Activated T-cell treated with anti-CD3 and anti-CD28 coated beads, Interleukin-2, amount 50 U/mL, for 24 hours (primary cell): ENCODE results near the gene ADGRB2.

Source experiments
- DNase-seq: peaks from one replicate; pipeline ENCODE4 v3.0.0-alpha.2; 2020
- H3K27ac Mint-ChIP-seq: 2 replicates; pipeline ENCODE4 v1.8.0; 2020; ENCODE audit warnings: mild to moderate bottlenecking, mixed read lengths
- H3K27me3 Mint-ChIP-seq: 2 replicates; pipeline ENCODE4 v1.8.0; 2020; ENCODE audit warnings: mixed read lengths
- H3K36me3 Mint-ChIP-seq: 2 replicates; pipeline ENCODE4 v1.8.0; 2020; ENCODE audit warnings: low read depth, mixed read lengths
- H3K4me1 Mint-ChIP-seq: 2 replicates; pipeline ENCODE4 v1.8.0; 2020; ENCODE audit warnings: low read depth, mixed read lengths
- H3K4me3 Mint-ChIP-seq: 2 replicates; pipeline ENCODE4 v1.8.0; 2020; ENCODE audit warnings: mild to moderate bottlenecking, moderate library complexity, mixed read lengths
- H3K9me3 Mint-ChIP-seq: 2 replicates; pipeline ENCODE4 v1.8.0; 2020; ENCODE audit warnings: mixed read lengths

The ADGRB2 gene

DNA sequence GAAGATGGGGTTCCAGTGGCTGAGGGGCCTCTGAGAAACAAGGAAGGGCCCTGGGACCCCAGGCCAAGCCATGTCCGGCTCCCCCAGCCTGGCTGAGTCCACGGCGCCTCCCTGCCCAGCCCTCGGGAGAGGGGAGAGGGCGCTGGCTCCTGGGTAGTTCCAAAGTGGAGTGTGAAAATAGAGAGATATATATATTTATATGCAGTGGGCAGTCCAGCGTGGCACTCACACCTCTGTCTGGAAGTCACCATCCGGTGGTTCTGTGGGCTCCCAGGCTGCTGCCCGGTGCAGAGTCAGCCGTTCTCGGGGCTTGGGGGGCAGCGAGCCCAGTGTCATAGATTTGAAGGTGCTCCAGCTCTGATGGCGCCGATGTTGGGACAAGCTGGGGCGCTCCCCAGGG, 36.9 kb downstream of the ADGRB2 start:
- H3K27ac Mint-ChIP-seq = no peak overlapping the region
- no peak for DNase-seq
- H3K4me1 Mint-ChIP-seq = no peaks in the 10 kb centered on the region
- H3K9me3 Mint-ChIP-seq = no peaks in the 10 kb centered on the region
- H3K36me3 Mint-ChIP-seq = no peaks in the 10 kb centered on the region
- no peak overlapping the region for H3K4me3 Mint-ChIP-seq
- H3K27me3 Mint-ChIP-seq = no peaks in the 10 kb centered on the region

DNA sequence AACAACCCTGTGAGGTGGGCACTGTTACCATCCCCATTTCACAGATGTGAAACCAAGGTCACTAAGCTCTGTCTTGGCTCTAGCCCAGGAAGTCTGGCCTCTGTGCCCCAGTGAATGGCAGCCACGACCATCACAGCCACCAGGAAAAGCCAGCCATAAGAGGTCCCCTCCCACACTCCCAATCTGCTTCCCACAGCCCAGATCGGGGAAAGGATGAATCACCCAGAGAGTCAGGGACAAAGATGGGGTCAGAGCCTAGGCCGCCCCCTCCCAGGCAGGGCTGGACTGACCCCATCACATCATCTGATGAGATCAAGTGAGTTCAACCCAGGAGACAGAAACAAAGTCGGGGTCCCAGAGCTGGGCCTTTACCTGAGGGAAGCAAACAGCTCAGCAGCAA, 37.4 kb downstream of the ADGRB2 start:
- H3K4me1 Mint-ChIP-seq = no peaks in the 10 kb centered on the region
- H3K4me3 Mint-ChIP-seq = no peak overlapping the region
- H3K27ac Mint-ChIP-seq = peak overlapping the region; percentile 7
- H3K9me3 Mint-ChIP-seq = no peaks in the 10 kb centered on the region
- no peaks in the 10 kb centered on the region for H3K36me3 Mint-ChIP-seq
- DNase-seq = no peak
- peaks cover 2% of the 10 kb centered on the region for H3K27me3 Mint-ChIP-seq

DNA sequence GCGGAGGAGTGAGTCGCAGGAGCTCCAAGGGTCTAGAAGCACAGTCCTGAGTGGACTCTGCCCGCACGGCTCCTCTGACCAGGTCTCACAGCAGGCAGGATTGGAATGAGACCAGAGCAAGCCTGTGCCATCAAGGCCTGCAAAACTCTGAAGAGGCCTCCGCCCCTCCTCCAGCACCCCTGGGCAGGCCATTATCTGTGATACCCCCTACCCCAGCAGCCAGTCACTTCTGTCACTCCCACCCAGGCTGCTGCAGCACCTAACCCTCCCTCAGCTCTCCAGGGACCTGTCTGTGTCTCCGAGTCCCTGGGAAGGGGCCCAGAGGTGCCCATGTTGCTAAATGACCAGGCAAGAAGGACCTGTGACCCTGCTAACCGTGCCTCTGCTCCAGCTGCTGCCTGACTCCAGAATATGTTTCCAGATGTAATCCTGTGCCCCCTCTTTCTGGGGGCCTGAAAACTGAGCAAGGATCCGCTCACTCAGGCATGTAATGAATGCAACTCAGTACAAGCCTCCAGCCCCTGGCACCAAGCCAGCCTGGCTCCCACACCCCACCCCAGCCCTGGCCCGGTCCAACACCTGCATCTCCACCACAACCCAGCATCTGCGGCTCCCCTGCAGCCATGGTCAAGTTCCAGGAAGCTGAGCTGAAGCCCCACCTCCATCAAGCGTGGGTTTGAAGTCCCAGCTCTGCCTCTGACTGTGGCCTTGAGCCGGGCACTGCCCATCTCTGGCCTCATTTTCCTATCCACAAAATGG, 38.2 kb downstream of the ADGRB2 start:
- DNase-seq = no peak
- H3K4me3 Mint-ChIP-seq = no peak overlapping the region
- H3K27ac Mint-ChIP-seq = no peak overlapping the region
- H3K9me3 Mint-ChIP-seq = no peaks in the 10 kb centered on the region
- H3K4me1 Mint-ChIP-seq = no peaks in the 10 kb centered on the region
- H3K36me3 Mint-ChIP-seq = no peaks in the 10 kb centered on the region
- peaks cover 4% of the 10 kb centered on the region for H3K27me3 Mint-ChIP-seq

DNA sequence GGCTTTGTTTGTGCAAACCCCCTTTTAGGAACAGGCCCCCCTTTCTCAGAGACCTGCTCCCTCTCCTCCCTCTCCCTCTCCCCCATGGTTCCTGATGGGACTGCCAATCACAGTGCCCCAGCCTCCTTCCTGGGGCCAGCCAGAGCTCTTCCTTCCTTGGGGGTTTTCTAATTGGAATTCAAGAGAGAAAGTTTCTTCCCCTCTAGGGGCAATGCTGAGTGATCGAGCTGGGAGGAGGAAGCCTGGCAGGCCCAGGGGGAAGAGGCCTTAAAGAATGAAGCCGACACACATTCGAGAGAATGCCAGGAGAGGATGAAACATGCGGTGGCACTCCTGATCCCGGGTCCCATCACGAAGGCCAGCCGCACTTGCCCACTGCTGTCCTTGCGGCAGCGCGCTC, 39.0 kb downstream of the ADGRB2 start:
- no peak for DNase-seq
- Mint-ChIP-seq H3K9me3 (no peaks in the 10 kb centered on the region), H3K4me3 (no peak overlapping the region), H3K4me1 (no peaks in the 10 kb centered on the region), H3K27me3 (peaks cover 6% of the 10 kb centered on the region), H3K36me3 (no peaks in the 10 kb centered on the region), H3K27ac (no peak overlapping the region)

DNA sequence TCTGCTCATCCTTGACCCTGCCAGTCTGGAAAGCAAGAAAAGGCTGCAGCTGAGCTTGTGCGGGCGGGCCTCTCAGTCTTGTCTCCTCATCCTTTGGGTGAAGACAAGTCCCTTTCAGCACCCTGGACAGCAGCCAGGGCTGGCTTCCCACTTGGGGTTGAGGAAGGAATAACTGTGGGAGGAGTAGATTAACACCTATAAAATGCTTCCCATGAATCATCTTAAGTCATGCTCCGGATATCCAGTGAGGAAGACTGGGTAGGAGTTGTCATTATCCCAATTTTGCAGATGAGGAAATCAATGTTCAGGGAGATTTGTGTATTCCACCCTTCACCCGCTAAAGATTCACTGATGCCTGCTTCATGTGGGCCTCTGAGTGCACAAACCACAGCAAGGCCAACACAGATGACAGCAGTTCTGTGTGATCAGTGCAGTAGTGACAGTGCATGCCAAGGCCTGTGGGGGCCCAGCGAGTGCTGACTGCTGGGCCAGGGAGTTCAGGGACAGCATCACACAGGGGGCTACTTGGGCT, 40.2 kb downstream of the ADGRB2 start:
- Mint-ChIP-seq H3K4me1 (no peaks in the 10 kb centered on the region), H3K27me3 (peaks cover 11% of the 10 kb centered on the region), H3K27ac (no peak overlapping the region), H3K36me3 (no peaks in the 10 kb centered on the region), H3K4me3 (no peak overlapping the region), H3K9me3 (no peaks in the 10 kb centered on the region)
- no peak for DNase-seq

DNA sequence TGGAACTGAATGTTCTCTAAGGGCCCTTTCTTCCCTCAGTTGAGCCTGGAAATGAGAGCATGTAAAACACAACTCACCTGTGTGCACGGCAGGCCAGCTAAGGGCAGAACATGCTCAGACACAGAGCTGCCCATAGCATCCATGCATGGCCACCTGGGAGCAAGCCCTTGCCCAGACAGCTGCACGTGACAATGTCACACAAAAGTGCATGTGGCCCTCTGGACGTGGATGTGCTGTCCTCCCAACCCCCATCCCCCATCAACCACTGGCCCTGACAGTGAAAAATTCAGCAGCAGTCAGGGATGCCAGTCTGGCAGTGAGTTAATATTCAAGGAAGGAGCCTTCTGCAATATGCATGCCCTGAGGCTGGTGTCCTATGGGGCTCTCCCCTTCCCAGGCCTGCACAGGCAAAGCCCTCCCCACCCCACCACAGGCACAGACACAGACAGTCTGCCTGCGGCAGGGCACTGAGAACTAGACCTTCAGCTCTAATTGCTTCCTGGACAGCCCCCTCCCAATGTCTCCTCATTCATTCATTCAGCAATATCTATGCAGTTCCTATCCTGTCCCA, 45.7 kb downstream of the ADGRB2 start:
- peaks cover 58% of the 10 kb centered on the region for H3K27me3 Mint-ChIP-seq

DNA sequence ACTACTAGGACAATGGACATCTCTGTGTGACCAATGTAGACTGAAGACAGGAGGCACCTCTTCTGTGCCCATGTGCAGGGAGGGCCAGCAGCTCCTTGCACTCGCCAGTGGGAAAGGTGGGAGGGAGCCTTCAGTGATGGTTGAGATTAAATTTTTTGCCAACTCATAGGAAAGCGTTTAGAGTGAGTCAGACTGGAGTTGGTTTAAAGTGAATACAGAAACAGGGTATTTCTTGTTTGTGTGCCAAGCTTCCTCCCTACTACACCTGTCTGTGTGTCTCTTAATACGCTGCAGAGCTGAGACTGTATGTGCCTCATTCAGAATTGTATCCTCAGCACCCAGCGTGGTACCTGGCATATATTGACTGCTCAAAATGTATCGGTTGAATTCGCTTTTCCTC, 46.8 kb downstream of the ADGRB2 start:
- Mint-ChIP-seq H3K27me3 (peaks cover 68% of the 10 kb centered on the region), H3K27ac (no peak overlapping the region), H3K4me3 (no peak overlapping the region), H3K9me3 (no peaks in the 10 kb centered on the region), H3K36me3 (no peaks in the 10 kb centered on the region), H3K4me1 (peaks cover 13% of the 10 kb centered on the region)
- DNase-seq = no peak

More for the DNA sequence above, 45.7 kb downstream of the ADGRB2 start:
- no peak overlapping the region for H3K4me3 Mint-ChIP-seq
- no peak for DNase-seq
- H3K27ac Mint-ChIP-seq = no peak overlapping the region
- H3K4me1 Mint-ChIP-seq = peaks cover 13% of the 10 kb centered on the region
- no peaks in the 10 kb centered on the region for H3K36me3 Mint-ChIP-seq
- no peaks in the 10 kb centered on the region for H3K9me3 Mint-ChIP-seq

DNA sequence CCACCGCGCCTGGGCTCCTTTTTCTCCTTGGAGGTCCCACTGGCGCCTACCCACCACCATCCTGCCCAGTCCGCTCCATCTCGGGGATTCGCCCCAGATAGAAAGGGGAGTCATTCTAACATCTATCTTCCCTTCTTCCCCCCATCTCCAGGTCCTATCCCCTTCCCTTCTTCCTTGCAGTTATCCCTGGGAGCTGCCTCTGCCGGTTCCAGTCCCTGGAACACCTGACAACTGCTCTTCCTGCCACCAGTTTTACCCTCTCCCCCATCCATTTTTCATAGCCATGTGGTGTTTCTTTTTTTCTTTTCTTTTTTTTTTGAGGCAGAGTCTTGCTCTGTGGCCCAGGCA, 48.3 kb downstream of the ADGRB2 start:
- no peak for DNase-seq
- Mint-ChIP-seq H3K4me1 (peaks cover 13% of the 10 kb centered on the region), H3K36me3 (no peaks in the 10 kb centered on the region), H3K27ac (no peak overlapping the region), H3K27me3 (peaks cover 76% of the 10 kb centered on the region), H3K9me3 (no peaks in the 10 kb centered on the region), H3K4me3 (no peak overlapping the region)

DNA sequence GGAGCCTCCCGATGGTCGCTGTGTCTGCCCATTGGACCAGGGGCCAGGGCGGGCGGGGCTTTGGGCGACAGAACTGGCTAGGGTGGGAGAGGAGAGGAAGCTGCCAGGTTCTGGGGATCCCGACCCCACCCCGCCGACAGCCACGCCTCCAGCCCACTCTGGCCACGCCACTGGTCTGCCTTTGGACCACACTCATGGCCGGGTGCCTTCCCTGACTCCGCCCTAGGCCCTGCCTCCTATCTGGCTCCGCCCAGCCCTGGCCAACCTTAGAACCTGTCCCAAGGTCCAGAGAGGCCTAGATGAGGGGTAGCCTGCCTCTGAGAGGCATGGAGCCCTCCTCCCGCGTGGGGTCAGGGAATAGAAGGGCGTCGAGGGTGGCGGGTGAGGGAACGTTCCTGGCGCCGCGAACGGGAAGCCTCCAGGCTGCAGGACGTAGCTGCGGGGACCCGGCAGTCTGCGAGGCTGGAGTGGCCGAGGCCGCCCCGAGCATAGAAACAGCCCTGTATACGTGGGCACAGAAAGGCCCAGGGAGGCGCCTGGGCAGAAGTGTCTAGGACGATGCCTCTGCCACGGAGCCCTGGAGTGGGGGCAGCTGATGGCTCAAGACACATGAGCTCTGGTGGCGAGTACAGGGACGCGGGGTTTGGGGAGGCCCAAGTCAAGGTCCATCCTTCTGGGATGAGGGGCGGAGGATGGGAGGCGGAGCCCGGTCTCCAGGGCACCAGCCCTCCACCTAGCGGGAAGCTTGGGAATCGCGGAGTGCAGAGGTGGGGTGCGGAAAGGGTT, 48.9 kb downstream of the ADGRB2 start:
- no peaks in the 10 kb centered on the region for H3K36me3 Mint-ChIP-seq
- H3K27ac Mint-ChIP-seq = no peak overlapping the region
- H3K4me3 Mint-ChIP-seq = peak overlapping the region; percentile 56
- DNase-seq = peak; percentile 67
- H3K27me3 Mint-ChIP-seq = peaks cover 78% of the 10 kb centered on the region
- H3K4me1 Mint-ChIP-seq = peaks cover 13% of the 10 kb centered on the region
- H3K9me3 Mint-ChIP-seq = no peaks in the 10 kb centered on the region

DNA sequence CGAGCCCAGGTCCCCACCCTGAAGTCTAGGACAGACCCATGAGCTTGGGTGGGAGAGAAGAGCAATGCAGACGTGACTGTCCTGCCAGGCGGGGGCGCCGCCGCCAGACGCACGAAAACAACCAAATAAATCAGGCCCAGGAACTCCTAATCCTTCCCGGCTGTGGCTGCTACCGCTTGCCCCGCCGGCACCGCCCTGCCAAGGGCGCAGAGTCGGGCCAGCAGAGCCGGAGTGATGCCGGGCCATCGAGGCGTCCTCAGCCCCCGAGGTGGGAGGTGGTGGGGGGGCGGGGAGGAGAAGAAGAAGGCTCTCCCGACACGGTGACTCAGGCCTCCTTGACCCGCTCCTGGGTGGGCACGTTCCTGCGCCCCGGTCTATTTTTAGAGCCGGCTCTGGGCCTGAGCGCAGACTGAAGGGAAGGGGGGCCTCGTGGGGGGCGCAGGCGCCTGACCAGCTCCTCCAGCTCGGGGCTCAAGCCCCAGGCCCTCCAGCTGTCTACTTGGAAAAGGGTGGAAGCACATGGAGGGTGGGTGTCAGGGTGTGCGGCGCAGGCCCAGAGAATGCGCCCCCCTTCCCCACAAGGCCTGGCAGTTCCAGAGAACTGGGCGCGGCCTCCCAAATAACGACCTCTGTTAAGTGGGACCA, 49.6 kb downstream of the ADGRB2 start:
- H3K27me3 Mint-ChIP-seq = peaks cover 76% of the 10 kb centered on the region

DNA sequence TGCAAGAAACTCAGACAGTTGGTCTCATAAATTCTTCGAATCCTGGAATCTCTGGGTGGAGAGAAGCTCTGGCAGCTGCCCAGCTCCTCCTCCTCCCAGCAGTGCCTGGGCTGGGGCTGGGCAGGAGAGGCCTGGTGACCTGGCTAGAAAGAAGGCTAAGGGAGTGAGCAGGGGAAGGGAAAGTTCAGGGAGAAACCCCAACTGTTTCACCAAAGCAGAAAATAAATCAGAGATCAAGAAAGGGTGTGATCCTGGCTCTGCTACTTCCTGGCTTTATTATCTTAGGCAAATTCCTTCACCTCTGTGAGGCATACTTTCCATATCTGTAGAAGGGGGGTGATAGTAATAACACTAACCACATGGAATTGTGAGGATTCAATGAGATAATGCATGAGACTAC, 51.5 kb downstream of the ADGRB2 start:
- DNase-seq = no peak
- Mint-ChIP-seq H3K4me3 (no peak overlapping the region), H3K27ac (no peak overlapping the region), H3K36me3 (no peaks in the 10 kb centered on the region), H3K4me1 (peaks cover 22% of the 10 kb centered on the region), H3K9me3 (no peaks in the 10 kb centered on the region), H3K27me3 (peaks cover 76% of the 10 kb centered on the region)

More for the DNA sequence above, 49.6 kb downstream of the ADGRB2 start:
- H3K4me3 Mint-ChIP-seq = peak overlapping the region; percentile 21
- H3K36me3 Mint-ChIP-seq = no peaks in the 10 kb centered on the region
- no peaks in the 10 kb centered on the region for H3K9me3 Mint-ChIP-seq
- H3K4me1 Mint-ChIP-seq = peaks cover 13% of the 10 kb centered on the region
- peak; percentile 61 for DNase-seq
- no peak overlapping the region for H3K27ac Mint-ChIP-seq

DNA sequence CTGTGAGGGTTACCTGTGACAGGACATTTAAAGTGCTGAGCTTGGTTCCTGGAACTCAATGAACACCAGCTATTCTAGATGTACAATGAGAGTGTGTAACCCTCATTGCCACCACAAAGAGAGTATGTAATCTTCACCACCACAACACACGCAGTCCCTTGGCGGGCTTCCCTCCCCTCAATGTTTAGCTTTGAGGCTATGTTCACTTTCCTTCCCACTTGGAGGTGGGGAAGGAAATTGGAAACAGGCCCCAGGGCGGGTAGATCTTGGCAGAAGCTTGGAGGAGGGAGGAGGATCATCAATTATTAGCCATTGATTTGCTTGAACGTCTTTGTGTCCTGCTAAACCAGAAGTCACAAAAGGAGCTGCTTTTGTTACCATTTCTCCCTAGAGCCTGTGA, 52.1 kb downstream of the ADGRB2 start:
- H3K27me3 Mint-ChIP-seq = peaks cover 73% of the 10 kb centered on the region
- no peaks in the 10 kb centered on the region for H3K9me3 Mint-ChIP-seq
- no peak overlapping the region for H3K4me3 Mint-ChIP-seq
- no peak overlapping the region for H3K27ac Mint-ChIP-seq
- no peak for DNase-seq
- no peaks in the 10 kb centered on the region for H3K36me3 Mint-ChIP-seq
- peaks cover 25% of the 10 kb centered on the region for H3K4me1 Mint-ChIP-seq

DNA sequence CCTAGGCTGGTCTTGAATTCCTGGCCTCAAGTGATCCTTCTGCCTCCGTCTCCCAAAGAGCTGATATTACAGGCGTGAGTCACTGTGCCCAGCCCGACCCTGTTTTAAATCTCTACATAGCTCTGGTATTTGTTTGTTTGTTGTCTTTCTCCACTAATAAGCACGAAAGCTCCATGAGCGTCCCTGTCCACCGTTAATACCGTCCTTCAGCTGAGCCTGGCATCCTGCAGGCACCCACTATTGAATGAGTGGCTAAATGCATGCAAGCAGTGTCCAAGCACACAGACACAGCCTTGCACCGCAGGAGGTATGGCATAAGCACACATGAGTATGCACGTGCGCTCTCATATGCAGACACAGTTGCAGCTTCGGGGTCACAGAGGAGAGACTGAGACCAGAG, 55.8 kb downstream of the ADGRB2 start:
- Mint-ChIP-seq H3K27me3 (peaks cover 70% of the 10 kb centered on the region), H3K9me3 (no peaks in the 10 kb centered on the region), H3K27ac (no peak overlapping the region), H3K36me3 (no peaks in the 10 kb centered on the region), H3K4me3 (no peak overlapping the region), H3K4me1 (peaks cover 33% of the 10 kb centered on the region)
- DNase-seq = no peak

DNA sequence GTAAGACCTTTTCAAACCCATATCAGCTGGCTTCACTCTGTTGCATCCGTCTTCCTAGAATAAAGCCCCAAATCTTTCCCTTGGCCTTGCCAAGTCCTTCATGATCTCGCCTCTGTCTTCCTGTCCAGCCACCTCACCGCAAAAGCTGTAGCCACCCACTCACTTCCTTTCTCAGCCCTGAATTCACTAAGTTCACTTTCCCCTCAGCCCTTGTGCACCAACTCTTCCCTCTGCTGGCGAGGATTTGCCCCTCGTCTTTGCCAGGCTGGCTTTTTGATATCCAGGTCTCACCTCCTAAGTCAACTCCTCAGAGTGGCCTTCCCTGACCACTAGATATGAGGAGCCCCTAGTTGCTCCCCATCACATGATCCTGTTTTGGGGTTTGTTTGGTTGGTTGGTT, 56.4 kb downstream of the ADGRB2 start:
- no peak overlapping the region for H3K4me3 Mint-ChIP-seq
- H3K27ac Mint-ChIP-seq = no peak overlapping the region
- no peaks in the 10 kb centered on the region for H3K36me3 Mint-ChIP-seq
- peaks cover 70% of the 10 kb centered on the region for H3K27me3 Mint-ChIP-seq
- H3K9me3 Mint-ChIP-seq = no peaks in the 10 kb centered on the region
- no peak for DNase-seq
- H3K4me1 Mint-ChIP-seq = peaks cover 33% of the 10 kb centered on the region
